Hepatocyte (in vitro differentiated cells): Measurements from ENCODE around the gene ICA1. TPM values are rescaled to one million over a fixed set of nuclear protein-coding genes. Genes with fewer than 3 reads are reported as not detected.

Experiments used
- DNase-seq: peaks from one replicate; pipeline ENCODE4 v3.0.0-alpha.2; 2016; ENCODE audit warnings: low spot score
- H2AFZ ChIP-seq: fragments of 200-600 bp; sonication (generic); 2 replicates; pipeline ENCODE4 v1.6.0; 2016; ENCODE audit warnings: antibody characterized with exemption, mild to moderate bottlenecking
- H3K27ac ChIP-seq: fragments of 200-600 bp; sonication (generic); 2 replicates; pipeline ENCODE4 v1.5.1; 2016; ENCODE audit warnings: mild to moderate bottlenecking
- H3K27me3 ChIP-seq: fragments of 200-600 bp; sonication (generic); 2 replicates; pipeline ENCODE4 v1.6.1; 2016
- H3K36me3 ChIP-seq: fragments of 200-600 bp; sonication (generic); replicated peaks from 2 replicates; pipeline ENCODE4 v1.5.1; 2016; ENCODE audit warnings: low read depth; ENCODE audit not compliant: insufficient read depth
- H3K4me1 ChIP-seq: fragments of 200-600 bp; sonication (generic); 2 replicates; pipeline ENCODE4 v1.5.1; 2016; ENCODE audit warnings: mild to moderate bottlenecking, moderate library complexity; ENCODE audit not compliant: insufficient read depth
- H3K4me2 ChIP-seq: fragments of 200-600 bp; sonication (generic); 2 replicates; pipeline ENCODE4 v1.6.0; 2016
- H3K4me3 ChIP-seq: fragments of 200-600 bp; sonication (generic); 2 replicates; pipeline ENCODE4 v1.5.1; 2016; ENCODE audit warnings: mild to moderate bottlenecking
- H3K79me2 ChIP-seq: fragments of 200-600 bp; sonication (generic); 2 replicates; pipeline ENCODE4 v1.6.0; 2017; ENCODE audit warnings: mild to moderate bottlenecking
- H3K9me2 ChIP-seq: fragments of 200-600 bp; sonication (generic); replicated peaks from 2 replicates; pipeline ENCODE4 v1.6.0; 2017; ENCODE audit warnings: mild to moderate bottlenecking; ENCODE audit not compliant: insufficient read depth
- H3K9me3 ChIP-seq: fragments of 200-600 bp; sonication (generic); 2 replicates; pipeline ENCODE4 v1.5.1; 2016; ENCODE audit warnings: low read depth, mild to moderate bottlenecking
- H4K20me1 ChIP-seq: fragments of 200-600 bp; sonication (generic); 2 replicates; pipeline ENCODE4 v1.6.0; 2016; ENCODE audit warnings: mild to moderate bottlenecking; ENCODE audit not compliant: insufficient read depth, poor library complexity, severe bottlenecking
- CTCF ChIP-seq: fragments of 200-600 bp; sonication (generic); IDR thresholded peaks from 2 replicates; pipeline ENCODE4 v1.5.1; 2016; ENCODE audit warnings: antibody characterized with exemption, mild to moderate bottlenecking; ENCODE audit not compliant: poor library complexity
- EZH2 ChIP-seq: fragments of 200-600 bp; sonication (generic); IDR thresholded peaks from 2 replicates; pipeline ENCODE4 v1.6.1; 2016; ENCODE audit warnings: antibody characterized with exemption, mild to moderate bottlenecking, borderline replicate concordance
- EZH2phosphoT487 ChIP-seq: fragments of 200-600 bp; sonication (generic); IDR thresholded peaks from one replicate; pipeline ENCODE4 v1.6.1; 2018; ENCODE audit warnings: antibody characterized with exemption, mild to moderate bottlenecking, low read depth, moderate library complexity; ENCODE audit not compliant: unreplicated experiment, severe bottlenecking
- WGBS: methylation state at CpG from one replicate; pipeline ENCODE4 v1.1.6; 2016; ENCODE audit warnings: low lambda C conversion rate; ENCODE audit errors: missing lambda C conversion rate; 5-methylcytosine and 5-hydroxymethylcytosine counted together
- polyA plus RNA-seq: library from polyadenylated mRNA; unstranded; fragments of >200 nt; fragmentation: Nextera tagmentation; extraction: Ambion mirVana; gene quantifications from 2 replicates; pipeline ENCODE4 v1.2.1, GENCODE V29; 2016
- total RNA-seq: library from RNA; depleted of rRNA; stranded (reverse); fragments of >200 nt; gene quantifications from 2 replicates; pipeline ENCODE4 v1.2.3, GENCODE V29; 2014

The ICA1 gene
- total and polyA plus RNA-seq, 2 experiments from 2014 or later: 32.9 to 40.1 TPM

- Histone ChIP-seq H2AFZ (no peak overlapping the region), H3K9me2 (no peaks in the 10 kb centered on the region), H3K4me1 (no peaks in the 10 kb centered on the region), H4K20me1 (no peaks in the 10 kb centered on the region), H3K27me3 (no peaks in the 10 kb centered on the region), H3K4me2 (no peak overlapping the region), H3K9me3 (no peaks in the 10 kb centered on the region), H3K36me3 (no peaks in the 10 kb centered on the region), H3K4me3 (no peak overlapping the region), H3K79me2 (no peaks in the 10 kb centered on the region), H3K27ac (no peak overlapping the region)
- DNase-seq: no peak
- WGBS: 89% methylated on average over 8 of the region's 8 CpGs
- TF ChIP-seq EZH2 (no peak), EZH2phosphoT487 (no peak), CTCF (no peak)
These were observed 136.1 kb downstream of the ICA1 start for GRCh38 chr7:8125680-8126444.

- H3K36me3 ChIP-seq: no peaks in the 10 kb centered on the region
- WGBS: 93% methylated on average over 3 of the region's 3 CpGs
- H4K20me1 ChIP-seq: no peaks in the 10 kb centered on the region
- H3K4me1 ChIP-seq: no peaks in the 10 kb centered on the region
- TF ChIP-seq EZH2 (no peak), CTCF (no peak), EZH2phosphoT487 (no peak)
- H3K27ac ChIP-seq: no peak overlapping the region
- H3K4me3 ChIP-seq: no peak overlapping the region
- DNase-seq: no peak
- no peak overlapping the region for H2AFZ ChIP-seq
- no peaks in the 10 kb centered on the region for H3K27me3 ChIP-seq
- H3K79me2 ChIP-seq: no peaks in the 10 kb centered on the region
- no peak overlapping the region for H3K4me2 ChIP-seq
- no peaks in the 10 kb centered on the region for H3K9me3 ChIP-seq
- no peaks in the 10 kb centered on the region for H3K9me2 ChIP-seq
These were observed 140.7 kb downstream of the ICA1 start for GRCh38 chr7:8121243-8121642.

DNA sequence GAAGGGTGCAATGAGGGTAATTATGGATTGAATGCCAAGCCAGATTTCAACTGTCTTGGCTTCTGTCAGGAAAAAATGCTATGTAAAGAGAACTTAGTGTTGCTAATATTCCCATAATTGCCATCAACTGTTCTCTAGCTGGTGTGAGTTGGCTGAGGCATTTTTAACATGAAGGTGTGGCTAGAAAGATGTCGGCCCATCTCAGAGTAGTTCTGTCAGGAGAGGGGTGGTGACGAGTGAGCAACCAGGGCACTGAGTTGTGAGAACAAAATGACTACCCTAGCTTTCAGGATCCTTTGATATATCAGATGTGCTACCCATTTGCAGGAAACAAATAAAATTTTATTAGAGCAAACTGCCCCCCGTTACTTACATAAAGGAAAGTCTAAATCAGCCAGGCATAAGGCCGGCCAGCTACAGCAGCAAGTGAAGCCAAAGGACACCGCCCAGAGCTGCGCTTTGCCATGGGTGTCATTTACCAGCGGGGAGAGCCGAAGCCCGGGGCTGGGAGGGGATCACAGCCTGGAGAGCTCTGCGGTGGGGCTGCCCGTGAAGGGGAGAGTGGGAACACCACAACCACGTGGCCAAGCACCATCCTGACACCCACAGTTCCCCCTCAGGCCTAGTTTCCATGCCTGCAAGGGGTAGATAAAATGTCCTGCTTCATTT lies 141.4 kb downstream of the ICA1 start:
- no peak overlapping the region for H2AFZ ChIP-seq
- 74% methylated on average over 12 of the region's 12 CpGs for WGBS
- H3K27ac ChIP-seq: no peak overlapping the region
- H3K79me2 ChIP-seq: no peaks in the 10 kb centered on the region
- H3K4me1 ChIP-seq: no peaks in the 10 kb centered on the region
- H3K9me3 ChIP-seq: no peaks in the 10 kb centered on the region
- TF ChIP-seq EZH2phosphoT487 (no peak), CTCF (no peak), EZH2 (no peak)
- H4K20me1 ChIP-seq: no peaks in the 10 kb centered on the region
- H3K9me2 ChIP-seq: no peaks in the 10 kb centered on the region
- no peak overlapping the region for H3K4me3 ChIP-seq
- H3K36me3 ChIP-seq: no peaks in the 10 kb centered on the region
- no peak for DNase-seq
- H3K4me2 ChIP-seq: no peak overlapping the region
- H3K27me3 ChIP-seq: no peaks in the 10 kb centered on the region
